ENCODE data around the gene PPM1D. TPM values are rescaled to one million over a fixed set of nuclear protein-coding genes. Genes with fewer than 3 reads are reported as not detected.
A peak's percentile ranks its signal among the peaks of the same experiment; 100 is the strongest.

The PPM1D gene
- total and polyA plus RNA-seq, 2 of the 13 experiments (the other 11 are each of a cell fraction or from before 2014, with no cell fraction given): 8.0 to 26.2 TPM

DNA sequence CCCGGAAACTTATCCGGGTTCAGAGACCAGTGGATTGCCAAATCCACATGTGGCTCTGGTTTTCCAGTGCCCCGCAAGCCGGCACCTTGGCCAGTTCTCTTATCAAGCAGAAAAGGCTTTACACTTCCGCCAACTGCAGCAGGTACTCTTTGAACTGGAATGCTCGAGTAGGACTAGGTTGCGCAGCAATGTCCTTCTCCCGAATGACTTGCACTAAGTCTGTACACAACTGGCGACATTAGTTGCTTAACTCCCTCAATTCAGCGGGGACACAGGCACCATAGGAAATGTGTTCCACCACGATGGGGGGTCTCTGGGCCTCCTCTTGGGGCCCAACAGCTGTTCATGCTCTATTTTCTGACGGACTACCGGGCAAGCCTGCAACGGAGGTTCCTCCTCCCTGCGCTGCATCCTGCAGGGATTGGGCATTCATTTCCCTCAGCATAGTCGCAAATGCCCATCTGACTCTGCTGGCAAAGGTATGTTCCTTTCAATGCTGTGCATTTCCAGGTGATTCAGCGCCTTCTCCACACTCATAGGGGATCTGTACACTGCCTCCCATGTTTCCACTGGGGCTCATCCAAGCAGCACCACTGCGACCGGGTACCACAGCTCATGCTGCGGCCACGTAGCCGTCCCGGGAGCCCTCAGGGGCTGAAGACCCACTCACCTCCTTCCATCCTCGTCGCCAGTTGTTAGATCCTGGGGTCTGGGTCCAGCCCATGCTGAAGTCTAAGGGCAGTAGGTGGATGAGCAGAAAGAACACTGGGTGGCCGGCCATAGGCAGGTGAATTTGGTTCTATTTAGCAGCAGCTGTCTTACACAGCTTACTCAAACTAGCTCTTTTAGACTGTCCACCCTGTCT is 39.8 kb upstream of the PPM1D start:
- ChIA-PET POLR2A (interaction anchor here (0.7 to 4.9 kb wide), 13 partner anchors 9 to 854 kb away, joined by 3 to 42 read pairs (median 4); partner anchors contain the start of genes APPBP2 and PPM1D), CTCF (ENCODE audit: low intra/inter-chr PET ratio, low total read pairs) (no interaction called here)
- BruUV-seq (replicated peaks): TSS peak; percentile 80
- H2AFZ ChIP-seq (ENCODE audit: low read length): peak overlapping the region; percentile 92
- no peaks in the 10 kb centered on the region for H3K79me2 ChIP-seq (ENCODE audit: insufficient read depth, low read length)
- ATAC-seq (peak; percentile 88), DNase-seq (ENCODE audit: low spot score) (peak; percentile 92), FAIRE-seq (peak; percentile 81)
- peak overlapping the region; percentile 68 for H3K9ac ChIP-seq (ENCODE audit: insufficient read depth, low read depth, low read length)
- peak overlapping the region; percentile 61 to 77 (median 64) for H3K4me3 ChIP-seq (replicated peaks in 1 of 3; ENCODE audit: insufficient read depth in 1 of 3, low read depth in 2 of 3, low read length in 3 of 3)
- in situ Hi-C loops (cut with HindIII; ENCODE audit: extremely low pct_ligation_motif_present, low pct_unique_long_range_greater_than_20kb) (no loop called here), intact Hi-C loops (cut with micrococcal nuclease; ENCODE audit: unreplicated experiment) (loop anchor here (1.0 to 2.0 kb wide), 2 partner anchors 15 to 35 kb away; no protein-coding TSS in a partner anchor)
- WGBS (ENCODE audit: low lambda C conversion rate): 24% methylated on average over 26 of the region's 26 CpGs
- peak overlapping the region; percentile 82 for H3K27ac ChIP-seq (ENCODE audit: extremely low read length, insufficient read depth, low read length)
- H3K9me3 ChIP-seq (ENCODE audit: low read length): peaks cover 10% of the 10 kb centered on the region; the same call in 1 of the 2 replicates
- H3K4me2 ChIP-seq (ENCODE audit: low read depth, low read length): peak overlapping the region; percentile 82
- no peaks in the 10 kb centered on the region for H4K20me1 ChIP-seq (ENCODE audit: insufficient read depth, low read length)
- H3K4me1 ChIP-seq (ENCODE audit: insufficient read depth, low read length): peaks cover 38% of the 10 kb centered on the region
- H3K27me3 ChIP-seq (ENCODE audit: control insufficient read depth in 1 of 2, insufficient read depth in 2 of 2, low read length in 2 of 2): no peaks in the 10 kb centered on the region; a peak in 1 of 5 replicates
- H3K36me3 ChIP-seq (replicated peaks in 1 of 2; ENCODE audit: control insufficient read depth in 1 of 2, insufficient read depth in 2 of 2, low read length in 2 of 2): no peaks in the 10 kb centered on the region
- TF ChIP-seq IRX3 (CRISPR knock-in tag; IDR thresholded peaks at IDR 0.05; ENCODE audit: borderline replicate concordance, low read depth) (peak; percentile 32; the same call in 1 of the 2 replicates), ZNF891 (CRISPR knock-in tag; IDR thresholded peaks at IDR 0.05) (peak; percentile 75; the same call in 1 of the 2 replicates), ZNF782 (CRISPR knock-in tag; IDR thresholded peaks at IDR 0.05; ENCODE audit: borderline replicate concordance) (peak; percentile 37; the same call in 1 of the 2 replicates), ZNF329 (CRISPR knock-in tag; IDR thresholded peaks at IDR 0.05; ENCODE audit: low read depth) (no peak), ZNF609 (CRISPR knock-in tag; IDR thresholded peaks at IDR 0.05; ENCODE audit: borderline replicate concordance) (peak; percentile 77; the same call in 1 of the 2 replicates), SMAD3 (CRISPR knock-in tag; IDR thresholded peaks at IDR 0.05) (peak; percentile 97), ZNF768 (CRISPR knock-in tag; IDR thresholded peaks at IDR 0.05) (peak; percentile 90), ZNF264 (CRISPR knock-in tag; IDR thresholded peaks at IDR 0.05) (0 out of 2 replicates have a peak, but pooled peaks have one; percentile 43), GPBP1L1 (CRISPR knock-in tag; IDR thresholded peaks at IDR 0.05) (no peak), GFI1 (CRISPR knock-in tag; IDR thresholded peaks at IDR 0.05; ENCODE audit: borderline replicate concordance) (no peak), ZMYM2 (CRISPR knock-in tag; IDR thresholded peaks at IDR 0.05) (peak; percentile 50; the same call in 1 of the 2 replicates)
- TF ChIP-seq, protein P1, sequence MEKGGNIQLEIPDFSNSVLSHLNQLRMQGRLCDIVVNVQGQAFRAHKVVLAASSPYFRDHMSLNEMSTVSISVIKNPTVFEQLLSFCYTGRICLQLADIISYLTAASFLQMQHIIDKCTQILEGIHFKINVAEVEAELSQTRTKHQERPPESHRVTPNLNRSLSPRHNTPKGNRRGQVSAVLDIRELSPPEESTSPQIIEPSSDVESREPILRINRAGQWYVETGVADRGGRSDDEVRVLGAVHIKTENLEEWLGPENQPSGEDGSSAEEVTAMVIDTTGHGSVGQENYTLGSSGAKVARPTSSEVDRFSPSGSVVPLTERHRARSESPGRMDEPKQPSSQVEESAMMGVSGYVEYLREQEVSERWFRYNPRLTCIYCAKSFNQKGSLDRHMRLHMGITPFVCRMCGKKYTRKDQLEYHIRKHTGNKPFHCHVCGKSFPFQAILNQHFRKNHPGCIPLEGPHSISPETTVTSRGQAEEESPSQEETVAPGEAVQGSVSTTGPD (CRISPR knock-in tag; IDR thresholded peaks at IDR 0.05): peak; percentile 94

All from HepG2 (cell line).